ENCODE data around the gene PDE7B. TPM values are rescaled to one million over a fixed set of nuclear protein-coding genes. Genes with fewer than 3 reads are reported as not detected.

Gene PDE7B
- total RNA-seq, 2 experiments from 2014 or later: not detected

DNA sequence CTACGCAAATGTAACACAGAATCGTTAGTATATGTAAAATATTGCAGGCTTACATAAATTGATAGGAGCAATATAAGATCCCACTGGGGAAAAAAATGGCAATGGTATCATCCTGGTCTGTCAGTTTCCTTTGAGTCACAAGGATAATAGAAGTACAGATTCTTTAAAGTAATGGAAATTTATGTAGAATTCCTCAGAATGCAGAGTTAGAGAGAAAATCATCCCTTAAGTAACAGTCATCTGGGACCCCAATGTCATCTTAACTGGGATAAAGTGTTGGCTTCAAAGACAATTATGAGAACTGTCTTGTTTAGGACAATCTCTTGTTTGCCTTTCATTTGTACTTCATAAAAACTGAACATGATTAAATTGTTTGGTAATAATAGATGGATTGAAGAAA is 34.5 kb upstream of the PDE7B start:
- H3K4me1 ChIP-seq (ENCODE audit: insufficient read depth, low read length, poor library complexity, severe bottlenecking): no peaks in the 10 kb centered on the region
- no peaks in the 10 kb centered on the region for H3K9me3 ChIP-seq (ENCODE audit: low read length)
- ChIA-PET CTCF (ENCODE audit: unreplicated experiment) (no interaction called here), POLR2A (no interaction called here)
- BruUV-seq (replicated peaks): no TSS peak
- TF ChIP-seq EZH2phosphoT487 (IDR thresholded peaks at IDR 0.05; ENCODE audit: borderline replicate concordance, low read depth, low read length): no peak
- TF ChIP-seq, protein P1, sequence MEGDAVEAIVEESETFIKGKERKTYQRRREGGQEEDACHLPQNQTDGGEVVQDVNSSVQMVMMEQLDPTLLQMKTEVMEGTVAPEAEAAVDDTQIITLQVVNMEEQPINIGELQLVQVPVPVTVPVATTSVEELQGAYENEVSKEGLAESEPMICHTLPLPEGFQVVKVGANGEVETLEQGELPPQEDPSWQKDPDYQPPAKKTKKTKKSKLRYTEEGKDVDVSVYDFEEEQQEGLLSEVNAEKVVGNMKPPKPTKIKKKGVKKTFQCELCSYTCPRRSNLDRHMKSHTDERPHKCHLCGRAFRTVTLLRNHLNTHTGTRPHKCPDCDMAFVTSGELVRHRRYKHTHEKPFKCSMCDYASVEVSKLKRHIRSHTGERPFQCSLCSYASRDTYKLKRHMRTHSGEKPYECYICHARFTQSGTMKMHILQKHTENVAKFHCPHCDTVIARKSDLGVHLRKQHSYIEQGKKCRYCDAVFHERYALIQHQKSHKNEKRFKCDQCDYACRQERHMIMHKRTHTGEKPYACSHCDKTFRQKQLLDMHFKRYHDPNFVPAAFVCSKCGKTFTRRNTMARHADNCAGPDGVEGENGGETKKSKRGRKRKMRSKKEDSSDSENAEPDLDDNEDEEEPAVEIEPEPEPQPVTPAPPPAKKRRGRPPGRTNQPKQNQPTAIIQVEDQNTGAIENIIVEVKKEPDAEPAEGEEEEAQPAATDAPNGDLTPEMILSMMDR (conservative IDR thresholded peaks at IDR 0.05; ENCODE audit: low read length): no peak
- H3K4me2 ChIP-seq (ENCODE audit: low read length): no peak overlapping the region
- no peaks in the 10 kb centered on the region for H3K9me2 ChIP-seq (ENCODE audit: insufficient read depth, low read length)
- no peak overlapping the region for H3K4me3 ChIP-seq (ENCODE audit: low read depth, low read length, poor library complexity, severe bottlenecking)
- H4K20me1 ChIP-seq (ENCODE audit: insufficient read depth, low read length): no peaks in the 10 kb centered on the region
- DNase-seq (ENCODE audit: low spot score): no peak
- no peaks in the 10 kb centered on the region for H3K36me3 ChIP-seq (ENCODE audit: insufficient read depth, low read length)
- H3K79me2 ChIP-seq (ENCODE audit: insufficient read depth, low read depth, low read length): no peaks in the 10 kb centered on the region
- intact Hi-C loops (cut with micrococcal nuclease; ENCODE audit: unreplicated experiment): no loop called here
- H3K27ac ChIP-seq (ENCODE audit: low read depth, low read length, poor library complexity, severe bottlenecking): no peak overlapping the region
- no peak overlapping the region for H2AFZ ChIP-seq (ENCODE audit: low read length)

DNA sequence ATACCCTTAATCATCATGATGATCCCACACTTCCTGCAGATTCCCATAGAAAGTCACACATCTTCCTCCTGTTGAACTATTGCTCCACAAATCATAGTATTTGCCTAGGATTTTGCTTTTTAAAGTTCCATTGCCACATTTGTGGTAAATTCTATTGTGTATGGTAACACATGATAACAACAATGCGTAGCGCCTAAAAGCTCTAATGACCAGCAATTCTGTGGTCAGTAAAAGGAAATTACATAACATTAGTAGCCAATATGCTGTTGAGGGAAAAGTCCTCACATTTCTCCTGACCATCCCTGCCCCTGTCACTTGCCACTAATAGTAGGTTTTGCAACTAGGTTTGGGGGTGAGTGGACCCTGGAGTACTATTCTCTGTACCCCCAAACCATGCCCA is 31.8 kb upstream of the PDE7B start:
- no TSS peak for BruUV-seq (replicated peaks)
- Histone ChIP-seq H4K20me1 (ENCODE audit: insufficient read depth, low read length) (no peaks in the 10 kb centered on the region), H3K4me1 (ENCODE audit: insufficient read depth, low read length, poor library complexity, severe bottlenecking) (no peaks in the 10 kb centered on the region), H3K4me3 (ENCODE audit: low read depth, low read length, poor library complexity, severe bottlenecking) (no peak overlapping the region), H3K4me2 (ENCODE audit: low read length) (no peak overlapping the region), H3K9me2 (ENCODE audit: insufficient read depth, low read length) (no peaks in the 10 kb centered on the region), H2AFZ (ENCODE audit: low read length) (no peak overlapping the region), H3K27ac (ENCODE audit: low read depth, low read length, poor library complexity, severe bottlenecking) (no peak overlapping the region), H3K9me3 (ENCODE audit: low read length) (no peaks in the 10 kb centered on the region), H3K79me2 (ENCODE audit: insufficient read depth, low read depth, low read length) (no peaks in the 10 kb centered on the region), H3K36me3 (ENCODE audit: insufficient read depth, low read length) (no peaks in the 10 kb centered on the region)
- ChIA-PET POLR2A (no interaction called here), CTCF (ENCODE audit: unreplicated experiment) (no interaction called here)
- no peak for DNase-seq (ENCODE audit: low spot score)
- intact Hi-C loops (cut with micrococcal nuclease; ENCODE audit: unreplicated experiment): no loop called here
- TF ChIP-seq EZH2phosphoT487 (IDR thresholded peaks at IDR 0.05; ENCODE audit: borderline replicate concordance, low read depth, low read length): no peak
- TF ChIP-seq, protein P1 (conservative IDR thresholded peaks at IDR 0.05; ENCODE audit: low read length): no peak

DNA sequence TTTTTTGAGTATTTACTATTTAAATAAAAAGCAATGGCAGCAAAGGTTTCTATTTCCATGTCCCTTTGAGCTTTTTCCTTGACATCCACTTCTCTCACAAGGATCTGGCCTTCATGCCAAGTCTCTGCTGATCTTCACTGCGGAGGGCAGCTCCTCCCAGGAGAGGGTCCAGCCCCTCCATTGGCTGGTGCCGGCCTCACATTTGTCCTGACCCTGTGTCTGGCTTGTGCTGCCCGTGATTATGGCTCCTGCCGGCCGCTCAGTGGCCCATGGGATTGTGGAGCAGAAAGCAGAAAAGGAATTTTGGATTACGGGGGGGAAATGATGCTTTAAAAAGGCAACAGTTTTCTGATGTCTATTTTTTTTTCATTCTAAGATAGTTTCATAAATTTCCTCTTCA is 31.2 kb upstream of the PDE7B start:
- BruUV-seq (replicated peaks): no TSS peak
- TF ChIP-seq, protein P1 (conservative IDR thresholded peaks at IDR 0.05; ENCODE audit: low read length): no peak
- TF ChIP-seq EZH2phosphoT487 (IDR thresholded peaks at IDR 0.05; ENCODE audit: borderline replicate concordance, low read depth, low read length): no peak
- no peak overlapping the region for H3K27ac ChIP-seq (ENCODE audit: low read depth, low read length, poor library complexity, severe bottlenecking)
- no peaks in the 10 kb centered on the region for H4K20me1 ChIP-seq (ENCODE audit: insufficient read depth, low read length)
- no peaks in the 10 kb centered on the region for H3K9me3 ChIP-seq (ENCODE audit: low read length)
- no peaks in the 10 kb centered on the region for H3K36me3 ChIP-seq (ENCODE audit: insufficient read depth, low read length)
- no peaks in the 10 kb centered on the region for H3K79me2 ChIP-seq (ENCODE audit: insufficient read depth, low read depth, low read length)
- no peaks in the 10 kb centered on the region for H3K9me2 ChIP-seq (ENCODE audit: insufficient read depth, low read length)
- no peak overlapping the region for H3K4me3 ChIP-seq (ENCODE audit: low read depth, low read length, poor library complexity, severe bottlenecking)
- H3K4me1 ChIP-seq (ENCODE audit: insufficient read depth, low read length, poor library complexity, severe bottlenecking): no peaks in the 10 kb centered on the region
- no peak overlapping the region for H2AFZ ChIP-seq (ENCODE audit: low read length)
- intact Hi-C loops (cut with micrococcal nuclease; ENCODE audit: unreplicated experiment): no loop called here
- POLR2A ChIA-PET: no interaction called here
- CTCF ChIA-PET (ENCODE audit: unreplicated experiment): no interaction called here
- DNase-seq (ENCODE audit: low spot score): no peak
- H3K4me2 ChIP-seq (ENCODE audit: low read length): no peak overlapping the region

Measured in OCI-LY7 (cell line).